NOMO-1 treated with DMSO at 0.1 percent for 48 hours (cell line): ENCODE results near the gene ULK2.
"Not testable (repeated sequence)": the region's sequence is repeated elsewhere in the genome, so short reads cannot be mapped to it uniquely, and the experiment has no call there.

Experiments used
- DNase-seq: peaks from one replicate; lab custom pipeline; 2025; ENCODE audit not compliant: unreplicated experiment; lab: John Stamatoyannopoulos, UW

The ULK2 gene

GRCh38 chr17:19867079-19867328, 732 bp downstream of the ULK2 start:
- peak; percentile 52 for DNase-seq

GRCh38 chr17:19865021-19865420, 2.7 kb downstream of the ULK2 start:
- DNase-seq: no peak

- not testable (repeated sequence) for DNase-seq
Observed at GRCh38 chr17:19860647-19861177, 7.0 kb downstream of the ULK2 start.

GRCh38 chr17:19857640-19858039, 10.1 kb downstream of the ULK2 start:
- DNase-seq: no peak

GRCh38 chr17:19833914-19834313, 33.8 kb downstream of the ULK2 start:
- no peak for DNase-seq

- no peak for DNase-seq
Observed at GRCh38 chr17:19830061-19830460, 37.7 kb downstream of the ULK2 start.

GRCh38 chr17:19812407-19812806, 55.3 kb downstream of the ULK2 start:
- DNase-seq: no peak

GRCh38 chr17:19805006-19805405, 62.7 kb downstream of the ULK2 start:
- no peak for DNase-seq

- DNase-seq: no peak
Observed at GRCh38 chr17:19800571-19800970, 67.2 kb downstream of the ULK2 start.

- no peak for DNase-seq
Observed at GRCh38 chr17:19799796-19800195, 67.9 kb downstream of the ULK2 start.

GRCh38 chr17:19796457-19796856, 71.3 kb downstream of the ULK2 start:
- DNase-seq: no peak

- no peak for DNase-seq
Observed at GRCh38 chr17:19791918-19792550, 75.7 kb downstream of the ULK2 start.

GRCh38 chr17:19787733-19788357, 79.9 kb downstream of the ULK2 start:
- DNase-seq: no peak

- DNase-seq: no peak
Observed at GRCh38 chr17:19785854-19786253, 81.9 kb downstream of the ULK2 start.

- DNase-seq: no peak
Observed at GRCh38 chr17:19781488-19782458, 86.0 kb downstream of the ULK2 start.

- no peak for DNase-seq
Observed at GRCh38 chr17:19780846-19781245, 86.9 kb downstream of the ULK2 start.

GRCh38 chr17:19773534-19773933, 94.2 kb downstream of the ULK2 start:
- DNase-seq: no peak

GRCh38 chr17:19771971-19772630, 95.6 kb downstream of the ULK2 start:
- no peak for DNase-seq

GRCh38 chr17:19770985-19771735, 96.6 kb downstream of the ULK2 start:
- DNase-seq: no peak

GRCh38 chr17:19769946-19770652, 97.6 kb downstream of the ULK2 start:
- no peak for DNase-seq
